ENCODE data around the gene CD99. TPM values are rescaled to one million over a fixed set of nuclear protein-coding genes. Genes with fewer than 3 reads are reported as not detected.

The CD99 gene
- total RNA-seq, 5 donors from 2014 or later (not counting 1 experiment from before 2014, with no cell fraction given) = 141 to 294 (median 207) TPM

GRCh38 chrX:2697741-2698299, 6.7 kb downstream of the CD99 start:
- H3K4me1 ChIP-seq (ENCODE audit: control insufficient read depth in 1 of 2, extremely low read depth in 1 of 2, insufficient read depth in 2 of 2, low read length in 2 of 2) = peaks cover 19 to 94% of the 10 kb centered on the region in 2 experiments
- H3K4me3 ChIP-seq (ENCODE audit: control insufficient read depth in 1 of 2, extremely low read depth in 1 of 2, low read length in 1 of 2) = peak overlapping the region; percentile 16 to 46
- H3K36me3 Mint-ChIP-seq = peaks cover 41% of the 10 kb centered on the region
- no peaks in the 10 kb centered on the region for H3K9me3 ChIP-seq
- peaks cover 93 to 98% (median 96%) of the 10 kb centered on the region in 3 donors for H3K4me1 Mint-ChIP-seq
- peak overlapping the region; percentile 29 to 98 (median 61) for H3K4me3 Mint-ChIP-seq
- peaks cover 0 to 8% of the 10 kb centered on the region in 2 donors for H3K36me3 ChIP-seq (ENCODE audit: control insufficient read depth in 2 of 2, extremely low read depth in 1 of 2, insufficient read depth in 1 of 2, low read length in 1 of 2)
- H3K27me3 ChIP-seq (replicated peaks in 1 of 2; ENCODE audit: control insufficient read depth in 2 of 2, extremely low read depth in 1 of 2, insufficient read depth in 2 of 2, low read length in 1 of 2) = no peaks in the 10 kb centered on the region
- POLR2A ChIA-PET = no interaction called here
- peak overlapping the region; percentile 75 for H3K27ac ChIP-seq (ENCODE audit: low read length)
- H3K27ac Mint-ChIP-seq = peak overlapping the region; percentile 84 to 85
- CTCF ChIA-PET = no interaction called here
- peaks cover 0 to 7% (median 0%) of the 10 kb centered on the region in 3 donors for H3K9me3 Mint-ChIP-seq
- no peaks in the 10 kb centered on the region for H3K27me3 Mint-ChIP-seq
- ATAC-seq (replicated peaks in 1 of 4) (no peak), DNase-seq (peak in 1 of 35 experiments; percentile 42)
- 30% methylated on average over 5 of the region's 9 CpGs for WGBS (ENCODE audit: insufficient coverage)

- Mint-ChIP-seq H3K4me3 (peak overlapping the region in 2 of 3 donors; percentile 21 to 98), H3K27me3 (no peaks in the 10 kb centered on the region), H3K36me3 (peaks cover 44% of the 10 kb centered on the region), H3K9me3 (peaks cover 0 to 7% (median 0%) of the 10 kb centered on the region in 3 donors), H3K27ac (peak overlapping the region; percentile 84 to 85), H3K4me1 (peaks cover 94 to 98% (median 96%) of the 10 kb centered on the region in 3 donors)
- no peak for ATAC-seq (replicated peaks in 1 of 4)
- DNase-seq = no peak
- H3K27me3 ChIP-seq (replicated peaks in 1 of 2; ENCODE audit: control insufficient read depth in 2 of 2, extremely low read depth in 1 of 2, insufficient read depth in 2 of 2, low read length in 1 of 2) = no peaks in the 10 kb centered on the region
- 79% methylated on average over 2 of the region's 5 CpGs for WGBS (ENCODE audit: insufficient coverage)
- H3K4me1 ChIP-seq (ENCODE audit: control insufficient read depth in 1 of 2, extremely low read depth in 1 of 2, insufficient read depth in 2 of 2, low read length in 2 of 2) = peaks cover 20 to 94% of the 10 kb centered on the region in 2 experiments
- POLR2A ChIA-PET = no interaction called here
- CTCF ChIA-PET = no interaction called here
- H3K9me3 ChIP-seq = no peaks in the 10 kb centered on the region
- no peak overlapping the region for H3K4me3 ChIP-seq (ENCODE audit: control insufficient read depth in 1 of 2, extremely low read depth in 1 of 2, low read length in 1 of 2)
- peak overlapping the region; percentile 75 for H3K27ac ChIP-seq (ENCODE audit: low read length)
- peaks cover 0 to 8% of the 10 kb centered on the region in 2 donors for H3K36me3 ChIP-seq (ENCODE audit: control insufficient read depth in 2 of 2, extremely low read depth in 1 of 2, insufficient read depth in 1 of 2, low read length in 1 of 2)
These were observed 7.5 kb downstream of the CD99 start for GRCh38 chrX:2698604-2699003.

DNA sequence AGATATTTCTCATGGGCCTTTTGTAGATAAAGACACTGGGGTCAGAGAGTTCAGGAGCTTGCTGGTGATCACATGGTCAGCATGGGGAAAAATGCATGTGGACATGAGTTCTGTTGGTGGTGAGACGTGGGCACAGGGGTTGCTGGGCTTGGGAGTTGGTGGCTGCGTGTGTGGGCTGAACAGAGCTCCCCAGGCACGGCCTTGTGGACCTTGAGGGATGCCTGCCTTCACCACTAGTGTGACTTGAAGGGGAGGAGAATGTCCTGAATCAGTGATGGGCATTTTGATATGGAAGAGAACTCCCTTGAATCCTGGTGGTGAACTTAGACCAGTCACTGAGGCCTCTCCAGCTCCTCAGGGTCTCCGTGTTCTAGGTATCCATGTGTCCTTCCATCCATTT, 8.9 kb downstream of the CD99 start:
- Mint-ChIP-seq H3K36me3 (peaks cover 44% of the 10 kb centered on the region), H3K4me3 (peak overlapping the region in 1 of 3 donors; percentile 19), H3K27me3 (no peaks in the 10 kb centered on the region), H3K9me3 (peaks cover 0 to 7% (median 0%) of the 10 kb centered on the region in 3 donors), H3K4me1 (peaks cover 94 to 98% (median 96%) of the 10 kb centered on the region in 3 donors), H3K27ac (peak overlapping the region; percentile 44)
- no peaks in the 10 kb centered on the region for H3K27me3 ChIP-seq (replicated peaks in 1 of 2; ENCODE audit: control insufficient read depth in 2 of 2, extremely low read depth in 1 of 2, insufficient read depth in 2 of 2, low read length in 1 of 2)
- H3K4me1 ChIP-seq (ENCODE audit: control insufficient read depth in 1 of 2, extremely low read depth in 1 of 2, insufficient read depth in 2 of 2, low read length in 2 of 2) = peaks cover 23 to 94% of the 10 kb centered on the region in 2 experiments
- POLR2A ChIA-PET = no interaction called here
- CTCF ChIA-PET = no interaction called here
- H3K27ac ChIP-seq (ENCODE audit: low read length) = no peak overlapping the region
- peaks cover 0 to 8% of the 10 kb centered on the region in 2 donors for H3K36me3 ChIP-seq (ENCODE audit: control insufficient read depth in 2 of 2, extremely low read depth in 1 of 2, insufficient read depth in 1 of 2, low read length in 1 of 2)
- WGBS (ENCODE audit: insufficient coverage) = 90% methylated on average over 3 of the region's 4 CpGs
- no peak for DNase-seq
- H3K9me3 ChIP-seq = no peaks in the 10 kb centered on the region
- no peak for ATAC-seq (replicated peaks in 1 of 4)
- no peak overlapping the region for H3K4me3 ChIP-seq (ENCODE audit: control insufficient read depth in 1 of 2, extremely low read depth in 1 of 2, low read length in 1 of 2)

DNA sequence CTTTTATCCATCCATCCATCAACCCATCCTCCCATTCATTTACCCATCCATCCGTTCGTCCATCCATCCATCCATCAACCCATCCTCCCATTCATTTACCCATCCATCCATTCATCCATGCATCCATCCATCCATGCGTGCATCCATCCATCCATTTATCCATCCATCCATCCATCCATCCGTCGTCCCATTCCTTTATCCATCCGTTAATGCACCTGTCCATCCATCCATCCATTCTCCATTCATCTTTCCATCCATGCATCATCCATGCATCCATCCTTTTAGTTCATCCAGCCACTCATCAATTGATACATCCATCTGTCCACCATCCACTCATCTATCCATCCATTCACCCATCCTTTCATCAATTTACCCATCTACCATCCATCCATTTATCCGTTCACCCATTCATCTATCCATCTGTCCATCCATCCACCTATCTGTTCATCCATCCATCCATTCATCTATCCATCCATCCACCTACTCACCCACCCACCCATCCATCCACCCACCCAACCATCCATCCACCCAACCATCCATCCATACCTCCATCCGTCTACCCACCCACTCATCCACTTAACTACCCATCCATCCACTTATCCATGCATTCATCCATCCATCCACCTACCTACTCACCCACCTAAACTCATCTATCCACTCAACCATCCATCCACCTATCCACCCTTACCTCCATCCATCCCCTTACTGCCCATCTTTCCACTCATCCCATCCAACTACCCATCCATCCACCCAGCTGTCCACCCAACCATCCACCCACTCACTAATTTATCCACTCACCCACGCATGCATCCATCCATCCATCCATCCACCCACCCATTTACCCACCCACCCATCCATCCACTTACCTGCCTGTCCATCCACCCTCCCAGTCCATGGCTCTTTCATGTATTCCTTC, 9.6 kb downstream of the CD99 start:
- Histone ChIP-seq H3K27ac (ENCODE audit: low read length) (no peak overlapping the region), H3K4me1 (ENCODE audit: control insufficient read depth in 1 of 2, extremely low read depth in 1 of 2, insufficient read depth in 2 of 2, low read length in 2 of 2) (peaks cover 27 to 94% of the 10 kb centered on the region in 2 experiments), H3K9me3 (no peaks in the 10 kb centered on the region), H3K36me3 (ENCODE audit: control insufficient read depth in 2 of 2, extremely low read depth in 1 of 2, insufficient read depth in 1 of 2, low read length in 1 of 2) (peaks cover 0 to 15% of the 10 kb centered on the region in 2 donors), H3K4me3 (ENCODE audit: control insufficient read depth in 1 of 2, extremely low read depth in 1 of 2, low read length in 1 of 2) (no peak overlapping the region), H3K27me3 (replicated peaks in 1 of 2; ENCODE audit: control insufficient read depth in 2 of 2, extremely low read depth in 1 of 2, insufficient read depth in 2 of 2, low read length in 1 of 2) (no peaks in the 10 kb centered on the region)
- Mint-ChIP-seq H3K27me3 (no peaks in the 10 kb centered on the region), H3K9me3 (peaks cover 0 to 7% (median 0%) of the 10 kb centered on the region in 3 donors), H3K4me1 (peaks cover 94 to 98% (median 96%) of the 10 kb centered on the region in 3 donors), H3K4me3 (peak overlapping the region in 1 of 3 donors; percentile 56), H3K36me3 (peaks cover 49% of the 10 kb centered on the region), H3K27ac (peak overlapping the region in 1 of 2 donors; percentile 53)
- ChIA-PET CTCF (no interaction called here), POLR2A (no interaction called here)
- ATAC-seq (replicated peaks in 1 of 4) = no peak
- WGBS (ENCODE audit: insufficient coverage) = 97% methylated on average over 8 of the region's 9 CpGs
- no peak for DNase-seq

GRCh38 chrX:2701600-2701999, 10.5 kb downstream of the CD99 start:
- Histone ChIP-seq H3K36me3 (ENCODE audit: control insufficient read depth in 2 of 2, extremely low read depth in 1 of 2, insufficient read depth in 1 of 2, low read length in 1 of 2) (peaks cover 0 to 18% of the 10 kb centered on the region in 2 donors), H3K4me1 (ENCODE audit: control insufficient read depth in 1 of 2, extremely low read depth in 1 of 2, insufficient read depth in 2 of 2, low read length in 2 of 2) (peaks cover 26 to 94% of the 10 kb centered on the region in 2 experiments), H3K27me3 (replicated peaks in 1 of 2; ENCODE audit: control insufficient read depth in 2 of 2, extremely low read depth in 1 of 2, insufficient read depth in 2 of 2, low read length in 1 of 2) (no peaks in the 10 kb centered on the region), H3K4me3 (ENCODE audit: control insufficient read depth in 1 of 2, extremely low read depth in 1 of 2, low read length in 1 of 2) (no peak overlapping the region), H3K9me3 (no peaks in the 10 kb centered on the region), H3K27ac (ENCODE audit: low read length) (no peak overlapping the region)
- Mint-ChIP-seq H3K4me3 (peak overlapping the region in 2 of 3 donors; percentile 32 to 56), H3K27ac (peak overlapping the region; percentile 41 to 80), H3K27me3 (no peaks in the 10 kb centered on the region), H3K9me3 (peaks cover 0 to 7% (median 0%) of the 10 kb centered on the region in 3 donors), H3K36me3 (peaks cover 47% of the 10 kb centered on the region), H3K4me1 (peaks cover 86 to 95% (median 89%) of the 10 kb centered on the region in 3 donors)
- no peak for DNase-seq
- no peak for ATAC-seq (replicated peaks in 1 of 4)
- 78% methylated on average over 5 of the region's 6 CpGs for WGBS (ENCODE audit: insufficient coverage)
- CTCF ChIA-PET = no interaction called here
- POLR2A ChIA-PET = no interaction called here

- Mint-ChIP-seq H3K27me3 (no peaks in the 10 kb centered on the region), H3K9me3 (peaks cover 0 to 7% (median 0%) of the 10 kb centered on the region in 3 donors), H3K4me3 (peak overlapping the region; percentile 41 to 56 (median 49)), H3K36me3 (peaks cover 37% of the 10 kb centered on the region), H3K4me1 (peaks cover 85 to 94% (median 88%) of the 10 kb centered on the region in 3 donors), H3K27ac (peak overlapping the region; percentile 67 to 76)
- peak in 1 of 35 experiments; percentile 43 for DNase-seq
- no peaks in the 10 kb centered on the region for H3K27me3 ChIP-seq (replicated peaks in 1 of 2; ENCODE audit: control insufficient read depth in 2 of 2, extremely low read depth in 1 of 2, insufficient read depth in 2 of 2, low read length in 1 of 2)
- H3K36me3 ChIP-seq (ENCODE audit: control insufficient read depth in 2 of 2, extremely low read depth in 1 of 2, insufficient read depth in 1 of 2, low read length in 1 of 2) = peaks cover 0 to 18% of the 10 kb centered on the region in 2 donors
- H3K4me1 ChIP-seq (ENCODE audit: control insufficient read depth in 1 of 2, extremely low read depth in 1 of 2, insufficient read depth in 2 of 2, low read length in 2 of 2) = peaks cover 21 to 94% of the 10 kb centered on the region in 2 experiments
- 80% methylated on average over 12 of the region's 14 CpGs for WGBS (ENCODE audit: insufficient coverage)
- CTCF ChIA-PET = no interaction called here
- POLR2A ChIA-PET = no interaction called here
- ATAC-seq (replicated peaks in 1 of 4) = no peak
- H3K27ac ChIP-seq (ENCODE audit: low read length) = no peak overlapping the region
- H3K4me3 ChIP-seq (ENCODE audit: control insufficient read depth in 1 of 2, extremely low read depth in 1 of 2, low read length in 1 of 2) = no peak overlapping the region
- no peaks in the 10 kb centered on the region for H3K9me3 ChIP-seq
These were observed 12.9 kb downstream of the CD99 start for GRCh38 chrX:2703991-2704369.

Data from T-cell (primary cell).